Activated CD4-positive, alpha-beta T cell treated with anti-CD3 and anti-CD28 coated beads, Interleukin-10, Interleukin-2, amounts not matched to agents 100 ng/mL and 50 ng/mL, durations not matched to agents 16 hours and 8 hours (primary cell): ENCODE measurements around the gene ST3GAL3.

Experiments
- DNase-seq: peaks from one replicate; pipeline ENCODE4 v3.0.0-alpha.2; 2020

The ST3GAL3 gene

DNA sequence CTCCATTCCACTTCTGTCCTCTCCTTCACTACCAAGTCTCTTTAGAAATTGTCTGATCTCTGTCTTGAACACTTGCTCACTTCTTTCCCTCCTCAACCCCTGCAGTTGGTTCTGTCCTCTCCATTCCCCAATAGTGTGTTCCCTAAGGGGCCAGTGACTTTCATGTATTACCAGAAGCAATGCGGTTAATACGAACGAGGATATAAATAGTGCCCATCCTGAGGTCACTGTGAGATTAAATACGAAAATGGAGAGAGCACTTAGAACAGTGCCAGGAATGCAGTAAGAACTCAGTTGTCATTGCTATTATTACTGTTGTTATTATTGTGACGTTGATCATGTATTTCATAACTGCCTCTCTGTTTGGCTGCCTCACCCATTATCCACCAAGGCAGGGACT is 173.3 kb downstream of the ST3GAL3 start:
- DNase-seq = no peak

DNA sequence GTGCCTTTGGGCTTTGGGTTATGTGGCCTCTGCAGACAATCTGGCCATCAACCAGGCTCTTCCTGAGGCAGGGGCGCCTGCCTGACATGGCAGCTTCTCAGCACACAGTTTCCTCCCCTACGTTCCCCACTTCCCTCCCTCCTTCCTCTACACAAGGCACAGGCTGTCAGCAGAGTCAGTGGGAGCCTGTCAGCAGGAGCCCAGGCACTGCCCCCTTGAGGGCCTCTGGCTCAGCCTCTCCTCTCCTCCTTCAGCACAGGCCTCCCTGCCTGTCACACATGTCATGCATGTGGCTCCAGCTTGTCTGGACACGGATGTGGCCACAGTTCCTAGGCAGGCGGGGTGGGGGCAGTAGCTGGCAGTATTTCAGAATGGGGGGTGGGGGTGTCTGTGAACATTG is 174.1 kb downstream of the ST3GAL3 start:
- no peak for DNase-seq

DNA sequence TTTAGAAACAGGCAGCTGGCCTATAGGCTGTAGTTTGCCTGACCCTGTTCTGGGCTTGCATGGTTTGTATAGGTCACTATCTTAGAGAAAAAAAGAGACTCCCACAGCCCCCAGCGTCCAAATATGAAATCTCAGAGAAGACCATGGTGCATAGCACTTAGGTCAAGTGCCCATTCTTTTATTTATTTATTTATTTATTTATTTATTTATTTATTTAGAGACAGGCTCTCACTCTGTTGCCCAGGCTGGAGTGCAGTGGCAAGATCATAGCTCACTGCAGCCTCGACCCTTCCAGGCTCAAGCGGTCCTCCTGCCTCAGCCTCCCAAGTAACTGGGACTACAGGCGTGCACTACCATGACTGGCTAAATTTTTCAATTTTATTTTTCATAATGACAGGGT is 175.4 kb downstream of the ST3GAL3 start:
- no peak for DNase-seq

DNA sequence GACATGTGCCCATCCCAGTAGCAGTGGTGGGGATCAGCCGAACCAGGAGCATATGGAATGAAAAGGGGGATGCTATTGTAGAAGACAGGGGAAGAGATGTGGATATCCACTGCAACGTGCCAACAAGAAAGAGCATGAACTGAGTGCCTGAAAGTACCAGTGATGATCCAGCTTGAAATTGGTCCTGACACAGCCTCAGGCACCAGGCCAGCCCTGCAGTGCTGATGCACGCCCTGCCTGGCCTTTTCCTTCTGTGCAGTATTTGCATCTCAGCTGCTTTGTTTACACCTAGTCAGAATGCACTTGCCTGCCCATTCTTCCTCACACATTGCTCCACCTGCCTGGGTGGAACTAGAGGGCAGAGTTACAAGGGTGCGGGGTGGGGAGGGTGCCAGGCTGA is 176.0 kb downstream of the ST3GAL3 start:
- no peak for DNase-seq

DNA sequence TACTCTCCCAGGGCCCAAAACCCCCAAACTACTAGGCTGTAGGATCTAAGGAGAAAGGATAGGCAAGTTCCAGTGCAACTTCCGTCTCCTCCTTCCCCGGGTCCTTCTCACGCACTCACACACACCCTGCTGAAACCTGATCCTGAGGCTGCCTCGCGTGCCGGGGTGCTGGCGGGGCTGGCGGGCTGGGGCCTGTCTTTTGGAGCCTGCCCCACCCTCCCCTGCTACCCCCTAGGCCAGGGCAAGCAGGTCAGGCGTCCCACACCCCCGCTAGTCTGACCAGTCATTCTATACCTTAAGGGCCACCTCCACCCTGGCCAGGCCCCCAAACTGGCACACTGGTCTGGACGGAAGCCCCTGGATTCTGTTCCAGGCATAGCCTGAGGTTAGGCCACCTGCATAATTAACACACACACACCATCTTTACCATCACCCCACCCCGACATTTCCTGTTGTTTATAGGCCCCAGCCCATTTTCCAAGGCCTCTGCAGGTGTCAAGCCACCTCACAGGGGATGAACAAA is 178.0 kb downstream of the ST3GAL3 start:
- DNase-seq = no peak

DNA sequence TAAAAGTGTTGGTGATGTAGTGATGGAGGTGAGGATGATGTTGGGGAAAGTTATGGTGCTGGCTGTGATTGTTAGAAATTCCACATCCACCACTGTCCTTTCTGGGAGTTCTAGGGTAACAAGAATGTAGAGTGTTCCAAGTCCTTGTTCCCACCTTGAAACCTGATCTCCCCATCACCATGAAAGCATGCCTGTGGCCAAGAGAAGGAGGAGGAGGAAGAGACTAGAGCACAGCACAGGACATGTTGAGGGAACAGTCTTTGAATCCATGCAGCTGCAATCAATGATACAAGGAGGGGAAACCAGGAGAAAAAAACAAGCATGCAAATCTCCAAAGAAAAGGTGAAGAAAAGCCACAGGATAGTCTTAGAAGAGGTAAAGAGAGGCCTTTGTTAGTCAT is 180.4 kb downstream of the ST3GAL3 start:
- no peak for DNase-seq

DNA sequence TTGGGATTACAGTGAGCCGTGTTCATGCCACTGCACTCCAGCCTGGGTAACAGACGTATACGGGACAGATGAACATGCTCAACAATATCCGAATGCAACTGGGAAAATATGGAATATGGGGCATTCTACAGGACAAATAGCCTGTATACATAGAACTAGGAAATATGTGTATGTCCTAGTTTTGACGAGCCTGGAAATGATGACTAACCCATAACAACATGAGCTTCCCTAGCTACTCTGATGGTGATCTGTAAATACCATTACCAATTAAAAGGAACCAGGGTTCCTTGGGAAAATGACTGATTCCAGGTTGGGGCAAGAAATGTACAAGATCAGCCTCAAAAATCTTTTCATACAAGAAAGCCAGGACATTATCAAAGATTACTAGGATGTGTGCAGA is 183.5 kb downstream of the ST3GAL3 start:
- DNase-seq = no peak

DNA sequence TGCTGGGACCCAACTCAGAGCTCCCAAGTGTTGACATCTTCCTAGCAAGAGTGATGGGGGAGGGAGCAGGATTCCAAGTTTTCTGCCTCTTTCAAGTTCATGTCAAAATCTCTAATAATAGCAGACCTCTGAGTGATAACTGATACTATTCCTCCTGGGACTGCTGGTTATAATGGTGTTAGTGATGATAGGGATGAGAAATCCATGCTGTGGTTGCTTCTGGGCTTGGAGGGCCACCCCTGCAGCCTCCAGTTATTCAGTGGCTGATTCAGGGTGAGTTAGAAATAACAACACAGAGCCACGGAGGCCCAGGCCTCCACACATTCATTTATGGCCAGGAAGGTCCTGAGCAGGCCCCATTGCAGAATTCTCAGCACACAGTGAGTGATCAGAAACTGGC is 185.7 kb downstream of the ST3GAL3 start:
- no peak for DNase-seq

DNA sequence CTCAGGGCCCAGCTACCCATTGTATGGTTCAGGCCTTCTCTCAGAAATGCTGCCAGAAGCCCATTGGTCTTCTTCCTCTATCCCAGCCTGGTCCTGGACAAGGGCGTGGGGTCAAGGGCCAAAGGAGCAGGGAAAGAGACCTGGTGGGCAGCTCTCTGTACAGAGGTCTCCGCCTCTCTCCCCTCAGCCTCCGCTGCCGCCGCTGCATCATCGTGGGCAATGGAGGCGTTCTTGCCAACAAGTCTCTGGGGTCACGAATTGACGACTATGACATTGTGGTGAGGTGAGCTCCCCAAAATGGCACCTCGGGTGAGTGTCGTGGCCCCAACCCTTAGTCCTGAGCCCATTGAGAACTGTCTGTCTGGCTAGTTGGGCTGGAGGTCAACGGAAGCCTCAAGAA is 191.6 kb downstream of the ST3GAL3 start:
- DNase-seq = no peak

DNA sequence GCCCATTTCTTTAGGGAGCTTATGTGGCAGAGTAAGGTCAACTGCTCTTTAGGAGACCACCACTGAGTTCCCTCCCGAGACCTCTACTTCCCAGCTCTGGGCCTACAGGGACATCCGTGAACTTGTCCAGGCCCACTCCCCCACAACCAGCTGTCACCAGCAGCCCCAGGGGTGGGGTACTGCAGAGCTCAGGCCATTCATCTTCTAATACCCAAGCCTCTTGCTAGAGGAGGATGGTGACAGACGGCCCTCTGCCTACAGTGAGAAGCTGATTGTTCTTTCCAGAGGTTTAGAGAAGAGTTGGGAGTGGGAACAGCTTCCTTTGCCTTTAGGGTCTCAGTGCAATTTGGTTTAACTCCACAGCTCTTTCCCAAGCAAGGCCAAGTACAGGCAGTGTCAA is 193.1 kb downstream of the ST3GAL3 start:
- DNase-seq = no peak

DNA sequence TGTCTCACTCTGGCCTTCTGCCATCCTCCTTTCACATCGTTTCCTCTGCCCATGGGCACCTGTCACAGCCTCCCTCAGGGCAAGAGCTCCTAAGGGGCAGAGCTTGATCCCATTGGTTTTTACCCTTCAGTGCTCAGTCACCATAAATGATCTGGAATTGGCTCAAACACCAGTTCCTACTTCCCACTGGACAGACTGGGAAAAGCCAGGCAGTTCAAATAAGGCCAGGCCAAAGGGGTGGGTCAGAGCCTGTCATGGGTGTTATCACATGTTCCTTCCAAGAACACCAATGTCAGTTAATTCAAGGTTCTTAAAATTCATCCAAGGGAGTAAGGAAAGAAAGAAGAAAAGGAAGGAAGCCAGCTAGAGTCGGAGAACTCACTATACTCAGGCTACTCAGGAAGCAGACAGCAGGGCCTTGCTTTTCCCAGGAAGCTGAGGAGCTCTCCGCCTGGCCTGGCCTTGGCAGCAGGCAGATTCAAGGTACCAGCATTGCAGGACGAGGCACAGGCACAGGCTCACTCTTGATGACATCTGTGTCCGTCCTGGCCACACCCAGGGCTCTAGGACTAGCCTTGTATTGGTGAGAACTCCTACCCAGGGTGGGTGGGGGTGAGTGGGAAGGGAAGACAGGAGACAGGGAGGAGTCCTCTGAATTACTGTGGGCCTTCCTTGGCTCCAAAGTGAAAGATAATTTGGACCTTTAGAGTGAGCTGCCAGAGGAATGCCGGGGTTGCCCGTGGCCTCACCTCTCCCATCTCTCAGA is 194.0 kb downstream of the ST3GAL3 start:
- no peak for DNase-seq

DNA sequence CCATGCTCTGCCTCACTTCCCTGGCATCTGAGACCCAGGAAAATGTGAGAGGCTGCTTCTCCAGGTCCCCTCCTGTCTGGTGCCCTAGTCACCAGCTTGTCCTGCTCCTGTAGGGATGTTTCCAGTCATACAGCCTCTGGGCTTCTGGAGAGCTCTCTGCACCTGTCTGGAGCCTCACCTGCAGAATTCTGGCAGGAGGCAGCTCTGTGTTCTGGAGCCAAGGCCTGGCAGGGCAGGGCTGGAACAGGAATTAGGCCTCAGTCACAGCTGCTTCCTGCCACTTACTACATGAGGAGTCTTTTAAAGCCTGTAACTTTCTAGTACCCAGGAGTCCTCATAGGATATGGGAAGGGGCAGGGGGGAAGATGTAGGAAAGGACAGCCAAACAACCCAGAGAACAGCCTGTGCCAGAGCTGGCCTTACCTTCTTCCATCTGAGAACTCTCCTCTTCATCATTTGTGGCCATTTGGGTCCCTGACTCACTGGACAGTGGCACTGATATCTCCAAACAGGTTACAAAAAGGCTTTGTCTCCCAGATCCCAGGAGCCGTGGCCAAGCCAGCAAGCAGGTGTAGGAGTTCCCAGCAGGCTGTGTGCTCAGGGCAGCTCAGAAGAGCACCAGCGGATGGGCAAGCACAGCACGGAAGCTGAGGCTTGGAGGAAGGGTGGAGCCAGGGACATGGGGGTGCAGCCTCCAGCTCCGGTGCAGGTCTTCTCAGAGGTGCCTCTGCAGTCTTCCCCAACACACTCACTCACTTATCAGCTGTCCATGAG is 194.9 kb downstream of the ST3GAL3 start:
- no peak for DNase-seq

DNA sequence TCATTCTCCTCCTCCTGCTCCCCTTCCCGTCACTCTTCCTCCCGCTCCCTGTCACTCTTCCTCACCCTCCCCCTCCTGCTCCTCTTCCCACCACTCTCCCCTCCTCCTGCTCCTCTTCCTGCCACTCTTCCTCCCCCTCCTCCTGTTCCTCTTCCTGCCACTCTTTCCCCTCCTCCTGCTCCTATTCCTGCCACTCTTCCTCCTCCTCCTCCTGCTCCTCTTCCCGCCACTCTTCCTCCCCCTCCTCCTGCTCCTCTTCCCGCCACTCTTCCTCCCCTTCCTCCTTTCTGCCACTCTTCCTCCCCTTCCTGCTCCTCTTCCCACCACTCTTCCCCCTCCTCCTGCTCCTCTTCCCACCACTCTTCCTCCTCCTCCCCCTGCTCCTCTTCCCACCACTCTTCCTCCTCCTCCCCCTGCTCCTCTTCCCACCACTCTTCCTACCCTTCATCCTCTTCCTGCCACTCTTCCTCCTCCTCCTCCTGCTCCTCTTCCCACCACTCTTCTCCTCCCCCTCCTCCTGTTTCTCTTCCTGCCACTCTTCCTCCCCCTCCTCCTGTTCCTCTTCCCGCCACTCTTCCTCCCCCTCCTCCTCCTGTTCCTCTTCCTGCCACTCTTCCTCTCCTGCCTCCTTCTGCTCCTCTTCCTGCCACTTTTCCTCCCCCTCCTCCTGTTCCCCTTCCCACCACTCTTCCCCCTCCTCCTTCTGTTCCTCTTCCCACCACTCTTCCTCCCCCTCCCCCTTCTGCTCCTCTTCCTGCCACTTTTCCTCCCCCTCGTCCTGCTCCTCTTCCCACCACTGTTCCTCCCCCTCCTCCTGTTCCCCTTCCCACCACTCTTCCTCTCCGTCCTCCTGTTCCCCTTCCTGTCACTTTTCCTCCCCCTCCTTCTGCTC is 197.6 kb downstream of the ST3GAL3 start:
- no peak for DNase-seq

DNA sequence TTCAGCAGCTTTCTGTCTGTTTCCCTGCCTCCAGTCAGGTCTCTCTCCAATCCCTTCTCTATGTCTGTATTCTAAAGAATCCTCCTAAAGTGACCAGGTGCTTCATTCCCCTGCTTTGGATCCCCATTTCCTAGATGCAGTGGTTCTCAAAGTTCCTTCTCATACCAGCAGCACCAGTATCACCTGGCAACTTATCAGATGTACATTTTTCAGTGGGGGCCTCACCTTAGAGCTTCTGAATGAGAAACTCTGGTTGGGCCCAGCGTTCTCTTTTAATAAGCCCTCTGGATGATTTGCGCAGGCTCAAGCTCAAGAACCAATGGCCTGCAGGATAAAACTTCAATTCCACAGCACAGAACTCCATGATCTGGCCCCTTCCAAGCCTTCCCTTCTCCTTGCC is 200.9 kb downstream of the ST3GAL3 start:
- DNase-seq = no peak

DNA sequence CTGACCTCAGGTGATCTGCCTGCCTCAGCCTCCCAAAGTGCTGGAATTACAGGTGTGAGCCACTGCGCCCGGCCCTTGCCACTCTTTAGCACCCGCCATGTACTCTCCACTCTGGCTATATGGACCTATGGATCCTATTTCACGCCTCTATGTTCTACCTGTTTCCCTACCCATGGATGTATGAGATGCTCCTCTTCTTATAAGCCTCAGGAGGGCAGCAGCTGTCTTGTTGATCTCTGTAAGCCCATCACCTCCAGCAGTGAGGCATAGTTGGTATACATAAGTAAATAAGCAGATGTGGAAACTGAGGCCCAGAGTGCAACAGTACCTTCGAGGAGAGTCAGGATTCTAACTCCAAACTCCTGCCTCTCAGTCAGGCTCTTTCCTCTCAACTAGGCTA is 201.5 kb downstream of the ST3GAL3 start:
- DNase-seq = no peak

DNA sequence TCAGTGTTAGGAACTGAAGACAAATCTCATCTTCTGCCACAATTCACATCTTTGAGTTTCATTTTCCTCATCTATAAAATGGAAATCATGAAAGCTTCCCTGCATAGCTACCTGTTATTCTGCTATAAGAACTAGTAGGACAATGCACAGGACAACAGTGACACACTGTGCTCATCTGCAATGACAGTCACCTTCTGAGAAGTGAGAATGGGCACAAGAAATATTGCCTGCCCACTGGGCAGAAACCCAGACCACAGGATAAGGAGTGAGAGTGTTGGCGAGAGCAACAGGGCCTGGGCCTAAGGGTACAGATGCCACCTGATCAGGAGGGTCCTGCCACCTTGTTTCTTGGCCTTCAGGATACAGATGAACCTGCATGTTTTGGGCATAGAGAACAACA is 203.0 kb downstream of the ST3GAL3 start:
- DNase-seq = no peak

DNA sequence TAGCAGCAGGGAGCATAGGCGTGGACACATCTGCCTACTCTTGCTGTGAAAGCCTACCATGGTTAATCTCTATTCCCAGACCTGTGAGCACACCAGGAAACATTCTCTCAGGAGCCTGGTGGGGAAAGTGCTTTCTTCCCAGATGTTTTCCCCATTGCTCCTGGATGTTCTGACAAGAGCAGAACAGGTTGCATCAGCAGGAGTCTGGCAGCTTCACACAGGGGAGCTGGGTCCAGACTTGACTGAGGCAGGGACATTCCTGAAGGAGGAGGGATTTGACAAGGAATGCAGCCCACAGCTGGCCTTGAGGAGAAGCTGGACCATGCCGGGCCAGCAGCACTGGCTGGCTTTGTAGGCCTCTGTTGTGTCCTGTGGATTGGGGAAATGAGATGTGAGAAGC is 205.3 kb downstream of the ST3GAL3 start:
- no peak for DNase-seq

DNA sequence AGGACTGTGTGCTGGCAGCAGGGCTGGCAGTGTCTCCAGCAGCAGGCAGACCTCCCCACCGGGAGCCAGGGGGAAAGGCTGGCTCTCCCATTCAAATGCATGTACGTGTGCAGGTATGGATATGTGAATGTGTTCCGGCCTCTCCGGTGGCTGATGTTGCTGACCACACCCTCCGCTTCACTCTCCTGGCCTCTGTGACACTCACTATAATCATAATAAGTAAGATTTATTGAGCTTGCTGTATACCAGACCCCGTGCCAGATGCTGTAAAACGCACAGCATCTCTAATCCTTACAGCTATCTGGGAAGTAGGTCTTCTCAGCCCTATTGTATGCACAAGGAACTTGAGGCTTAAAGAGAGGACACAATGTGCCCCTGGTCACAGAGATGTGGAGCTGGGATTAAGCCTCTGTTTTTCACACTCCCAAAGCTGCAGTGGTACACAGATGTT is 205.7 kb downstream of the ST3GAL3 start:
- no peak for DNase-seq

DNA sequence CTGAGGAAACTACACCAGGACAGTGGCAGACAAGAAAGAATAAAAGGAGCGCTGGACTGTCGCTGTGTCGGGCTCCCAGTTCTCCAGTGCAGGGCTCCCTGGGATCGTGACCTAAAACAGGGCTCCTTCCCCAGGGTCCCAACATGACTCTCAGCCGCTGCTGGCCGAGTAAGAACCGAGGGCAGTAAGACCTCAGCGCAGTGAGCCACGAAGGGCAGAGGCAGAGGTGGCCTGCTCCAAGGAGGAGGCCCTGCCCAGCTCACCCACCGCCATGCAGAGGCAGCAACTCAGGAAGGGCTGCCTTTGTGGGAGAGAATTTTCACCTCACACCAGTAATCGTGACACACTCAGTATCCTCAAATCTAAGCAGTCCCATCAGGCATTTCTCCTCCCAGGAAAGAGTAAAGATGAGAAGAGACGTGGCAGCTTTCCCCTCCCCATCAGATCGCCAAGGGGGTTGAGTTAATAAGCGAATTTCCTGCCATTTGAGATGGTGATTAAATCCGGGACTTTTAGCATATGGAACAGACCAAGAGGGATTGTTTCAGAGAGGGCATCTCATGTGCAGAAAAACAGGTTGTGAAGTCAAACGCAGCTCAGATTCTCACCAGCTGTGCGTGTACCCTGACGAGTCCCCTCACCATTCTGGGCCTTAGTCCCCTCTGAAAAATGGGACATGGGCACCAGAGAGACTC is 206.5 kb downstream of the ST3GAL3 start:
- DNase-seq = no peak

DNA sequence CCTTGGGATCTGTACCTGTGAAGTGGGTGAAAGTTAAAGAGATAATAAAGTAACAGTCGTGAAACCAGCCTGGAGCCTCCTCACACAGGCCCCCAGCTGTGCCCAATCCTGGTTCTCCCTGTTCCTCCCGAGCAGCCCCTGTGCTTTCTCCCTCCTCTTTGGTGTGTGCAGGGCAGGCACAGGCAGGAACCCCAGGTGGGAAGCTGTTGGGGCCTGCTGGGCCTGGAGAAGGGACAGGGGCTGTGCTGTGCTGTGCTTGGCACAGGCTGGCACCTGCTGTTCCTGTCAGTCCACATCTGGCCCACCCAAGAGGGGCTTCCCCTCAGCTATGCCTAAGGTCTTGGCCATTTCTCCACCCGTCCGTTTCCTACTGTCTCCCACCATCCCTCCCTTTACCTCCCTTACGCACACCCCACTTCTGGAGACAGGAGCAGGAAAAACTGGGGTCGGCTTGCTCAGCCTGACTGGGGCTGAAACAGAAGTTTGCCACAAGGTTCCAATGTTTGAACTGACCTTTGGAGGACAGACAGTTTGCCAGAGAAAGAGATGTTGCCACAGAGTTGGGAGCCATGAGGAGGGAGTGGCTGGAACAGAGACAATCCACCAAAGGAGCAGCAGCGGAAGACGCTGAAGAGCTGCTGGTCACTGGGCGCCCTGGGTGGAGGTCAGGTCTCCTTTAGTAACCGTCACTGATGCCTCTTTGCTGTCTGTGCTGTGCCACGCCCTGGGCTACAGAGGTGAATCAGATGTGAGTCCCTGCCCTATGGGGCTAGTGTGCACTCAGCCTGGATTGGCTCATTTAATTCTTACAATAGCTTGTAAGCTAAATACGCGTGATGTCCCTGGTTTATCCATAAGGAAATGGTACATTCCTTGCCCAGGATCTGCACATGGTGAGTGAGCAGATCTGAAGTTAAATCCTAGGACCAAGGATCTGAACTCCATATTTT is 207.5 kb downstream of the ST3GAL3 start:
- DNase-seq = no peak

DNA sequence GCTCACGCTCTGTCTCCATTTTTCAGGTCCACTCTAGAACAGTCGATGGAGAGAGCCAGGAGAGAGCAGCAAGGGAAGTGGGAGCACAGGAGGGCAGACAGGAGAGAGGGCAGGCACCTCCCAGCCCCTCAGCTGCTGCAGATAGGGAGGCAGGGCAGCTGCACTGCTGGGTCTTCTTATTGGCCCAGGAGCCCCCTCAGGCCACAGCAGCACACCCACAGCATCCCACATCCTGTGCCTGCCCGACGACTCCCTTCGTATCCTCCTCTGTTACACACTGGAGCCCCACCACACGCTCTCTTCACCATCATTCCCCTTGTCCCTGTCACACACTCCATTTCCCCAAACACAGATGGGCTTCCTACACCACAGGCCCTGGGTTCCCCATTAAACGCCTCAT is 212.6 kb downstream of the ST3GAL3 start:
- no peak for DNase-seq
